Measurements from ENCODE around the gene OR5B2.
"Not testable (repeated sequence)": the region's sequence is repeated elsewhere in the genome, so short reads cannot be mapped to it uniquely, and the experiment has no call there.

Gene OR5B2

DNA sequence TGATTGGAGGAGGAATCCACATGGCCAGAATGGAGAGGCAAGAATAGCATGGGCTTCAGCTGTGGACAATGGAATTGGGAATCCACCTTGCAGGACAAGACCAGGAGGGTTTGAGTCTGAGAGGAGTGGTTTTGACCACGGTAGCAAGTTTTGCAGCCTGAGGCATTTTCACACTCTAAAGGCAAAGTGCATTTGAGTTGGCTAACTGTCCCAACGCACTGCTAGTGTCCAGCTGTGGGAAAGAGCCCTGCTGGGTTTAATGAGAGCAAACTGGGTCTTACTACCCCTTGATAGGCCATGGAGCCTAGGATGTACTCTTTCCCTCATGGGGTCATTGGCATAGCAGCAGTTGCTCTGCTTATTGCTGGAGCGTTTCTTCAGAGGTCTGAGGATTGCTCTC, at the start of gene OR5B2:
Gene OR5B2 (minus strand): TSS at position 101 of the 400 bp plus-strand sequence. CDS start 4,860 bp downstream, outside the sequence.
- DNase-seq (ENCODE audit: low read depth): no peak

GRCh38 chr11:58471892-58472291, 44.0 kb upstream of the OR5B2 start:
- no peak for DNase-seq (ENCODE audit: low read depth)

DNA sequence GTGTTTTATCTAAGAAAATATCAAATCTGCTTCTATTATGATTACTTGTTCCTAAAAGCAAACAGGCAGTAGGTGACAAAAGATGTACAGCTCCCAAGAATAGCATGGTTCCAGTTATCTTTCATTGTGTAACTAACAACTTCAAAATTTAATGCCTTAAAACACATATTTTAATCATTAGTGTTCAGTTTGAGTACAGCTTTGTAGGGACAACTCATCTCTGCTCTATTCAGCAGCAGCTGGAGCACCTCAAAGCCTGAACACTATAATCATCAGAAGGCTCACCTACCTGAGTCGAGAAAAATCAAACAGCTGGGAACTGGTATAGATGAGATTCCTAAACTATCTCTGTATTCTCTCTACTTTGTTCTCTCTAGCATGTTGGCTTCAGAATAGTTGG, 38.4 kb upstream of the OR5B2 start:
- no peak for DNase-seq (ENCODE audit: low read depth)

GRCh38 chr11:58465690-58466089, 37.8 kb upstream of the OR5B2 start:
- DNase-seq (ENCODE audit: low read depth): no peak

DNA sequence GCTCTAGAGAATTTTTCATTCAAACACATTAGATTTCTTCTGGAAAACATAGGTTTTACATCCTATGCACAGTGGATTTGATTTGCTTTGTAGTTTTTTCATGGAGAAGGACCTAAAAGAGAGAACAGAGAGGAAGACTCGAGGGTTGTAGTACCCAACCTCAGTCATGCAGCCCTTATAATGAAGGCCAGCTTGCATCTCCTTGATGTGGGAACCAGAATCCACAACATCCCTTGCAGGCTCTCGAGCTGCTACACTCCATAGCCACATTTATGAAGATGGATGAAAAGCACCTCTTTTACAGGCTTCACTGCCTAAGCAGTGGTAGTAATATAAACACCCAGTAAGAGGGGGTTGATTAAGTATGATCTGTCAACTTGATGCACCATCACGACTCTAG, 23.7 kb upstream of the OR5B2 start:
- DNase-seq (ENCODE audit: low read depth): no peak

GRCh38 chr11:58446294-58446693, 18.4 kb upstream of the OR5B2 start:
- DNase-seq (ENCODE audit: low read depth): no peak

- DNase-seq (ENCODE audit: low read depth): no peak
These were observed 16.4 kb upstream of the OR5B2 start for GRCh38 chr11:58444300-58444699.

- DNase-seq (ENCODE audit: low read depth): no peak
These were observed 14.2 kb upstream of the OR5B2 start, which contains the start of gene OR5B12 for GRCh38 chr11:58442136-58442535. OR5B12 (minus strand) TSS chr11:58442236; CDS start chr11:58440151, 2,085 bp downstream.

GRCh38 chr11:58438486-58438885, 10.6 kb upstream of the OR5B2 start:
- DNase-seq (ENCODE audit: low read depth): no peak

GRCh38 chr11:58434217-58434616, 6.3 kb upstream of the OR5B2 start:
- no peak for DNase-seq (ENCODE audit: low read depth)

DNA sequence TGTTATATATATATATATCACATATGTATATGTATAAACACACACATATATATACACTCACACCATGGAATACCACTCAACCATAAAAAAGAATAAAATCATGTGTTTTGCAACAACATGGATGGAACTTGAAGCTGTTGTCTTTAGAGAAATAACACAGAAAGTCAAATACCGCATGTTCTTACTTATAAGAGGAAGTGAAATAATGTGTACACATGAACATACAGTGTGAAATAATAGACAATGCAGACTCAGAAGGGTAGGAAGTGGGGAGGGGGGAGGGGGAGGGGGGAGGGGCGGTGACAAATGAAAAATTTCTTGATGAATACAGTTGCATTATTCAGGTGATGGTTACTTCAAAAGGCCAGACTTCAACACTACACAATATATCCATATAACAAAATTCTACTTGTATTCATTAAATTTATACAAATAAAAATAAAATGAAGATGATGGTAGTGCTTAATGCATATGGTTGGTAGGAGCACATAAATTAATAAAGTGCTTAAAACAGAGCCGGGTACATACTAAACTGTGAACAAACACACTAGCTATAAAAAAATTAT, 5.8 kb upstream of the OR5B2 start:
- DNase-seq (ENCODE audit: low read depth): no peak

GRCh38 chr11:58429273-58429672, 1.4 kb upstream of the OR5B2 start:
- DNase-seq (ENCODE audit: low read depth): no peak

GRCh38 chr11:58406774-58407173, 21.1 kb downstream of the OR5B2 start, which contains the start of gene OR5B3:
OR5B3 (minus strand) TSS chr11:58406874; CDS start chr11:58403409, 3,465 bp downstream.
- no peak for DNase-seq (ENCODE audit: low read depth)

DNA sequence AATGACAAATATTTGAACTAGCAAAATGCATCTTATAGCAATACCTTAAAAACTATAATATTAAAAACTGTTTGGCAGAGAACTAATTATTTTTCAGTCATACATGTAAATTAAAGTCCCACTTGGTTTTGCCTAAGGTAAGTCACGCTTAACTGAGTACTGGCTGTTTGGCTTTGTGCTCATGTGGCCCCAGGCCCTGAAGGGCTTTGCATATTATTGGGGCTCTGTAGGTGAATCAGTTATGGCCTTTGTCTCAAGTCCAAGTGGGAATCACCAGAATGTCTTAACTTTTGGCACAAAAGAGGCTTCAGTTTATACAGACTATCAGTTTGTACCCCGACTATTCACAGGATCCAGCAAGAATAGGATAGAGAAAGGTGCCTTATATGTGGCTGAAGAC, 28.3 kb downstream of the OR5B2 start:
- DNase-seq (ENCODE audit: low read depth): not testable (repeated sequence)

GRCh38 chr11:58395581-58395980, 32.3 kb downstream of the OR5B2 start:
- DNase-seq (ENCODE audit: low read depth): no peak

DNA sequence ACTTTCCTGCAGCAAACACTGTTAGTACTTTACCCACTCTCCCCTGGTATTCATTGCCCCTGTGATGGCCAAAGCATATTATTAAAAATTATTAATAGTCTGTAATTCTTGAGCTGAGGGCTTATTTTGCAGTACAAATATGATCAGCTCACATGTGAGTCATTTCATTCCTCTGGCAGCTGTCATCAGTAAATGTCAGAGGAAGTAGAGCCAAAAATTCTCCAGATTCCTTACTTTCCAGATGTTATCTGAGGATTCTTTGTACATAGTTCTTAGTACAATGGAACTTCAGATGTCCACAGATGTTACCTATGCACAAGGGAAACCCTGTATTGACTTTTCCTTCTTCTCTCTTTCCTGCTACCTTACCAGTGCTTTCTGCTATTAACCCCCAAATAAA, 33.7 kb downstream of the OR5B2 start:
- DNase-seq (ENCODE audit: low read depth): no peak

GRCh38 chr11:58392746-58393145, 35.2 kb downstream of the OR5B2 start:
- DNase-seq (ENCODE audit: low read depth): no peak

DNA sequence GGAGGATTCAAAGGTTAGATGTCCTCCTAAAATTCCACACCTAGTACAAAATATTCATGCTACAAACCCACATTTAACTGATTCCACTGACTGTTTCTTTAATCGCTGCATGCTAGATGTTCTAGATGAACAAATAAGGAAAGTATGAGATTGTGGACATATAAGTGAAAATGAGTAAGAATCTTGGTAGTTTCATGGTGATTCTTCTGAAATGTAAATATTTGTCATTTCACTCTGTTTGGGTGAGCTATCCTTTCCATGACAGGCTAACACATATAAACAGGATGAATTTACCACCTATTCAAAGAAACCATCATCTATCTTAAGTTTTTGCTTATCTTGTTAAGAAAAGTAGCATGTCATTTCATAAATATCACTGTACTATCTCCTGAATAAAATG, 36.0 kb downstream of the OR5B2 start:
- no peak for DNase-seq (ENCODE audit: low read depth)

DNA sequence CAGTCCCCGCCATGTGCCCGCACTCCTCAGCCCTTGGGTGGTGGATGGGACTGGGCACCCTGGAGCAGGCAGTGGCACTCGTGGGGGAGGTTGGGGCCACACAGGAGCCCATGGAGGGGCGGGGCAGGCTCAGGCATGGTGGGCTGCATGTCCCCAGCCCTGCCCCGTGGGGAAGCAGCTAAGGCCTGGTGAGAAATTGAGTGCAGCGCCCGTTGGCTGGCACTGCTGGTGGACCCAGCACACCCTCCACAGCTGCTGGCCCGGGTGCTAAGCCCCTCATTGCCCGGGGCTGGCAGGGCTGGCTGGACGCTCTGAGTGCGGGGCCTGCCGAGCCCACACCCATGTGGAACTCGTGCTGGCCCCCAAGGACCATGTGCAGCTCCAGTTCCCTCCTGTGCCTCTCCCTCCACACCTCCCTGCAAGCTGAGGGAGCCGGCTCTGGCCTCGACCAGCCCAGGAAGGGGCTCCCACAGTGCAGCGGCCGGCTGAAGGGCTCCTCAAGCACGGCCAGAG, 37.3 kb downstream of the OR5B2 start:
- DNase-seq (ENCODE audit: low read depth): no peak
